Measurements from ENCODE around the gene ESPL1.
"Not testable (repeated sequence)": the region's sequence is repeated elsewhere in the genome, so short reads cannot be mapped to it uniquely, and the experiment has no call there.

The ESPL1 gene

DNA sequence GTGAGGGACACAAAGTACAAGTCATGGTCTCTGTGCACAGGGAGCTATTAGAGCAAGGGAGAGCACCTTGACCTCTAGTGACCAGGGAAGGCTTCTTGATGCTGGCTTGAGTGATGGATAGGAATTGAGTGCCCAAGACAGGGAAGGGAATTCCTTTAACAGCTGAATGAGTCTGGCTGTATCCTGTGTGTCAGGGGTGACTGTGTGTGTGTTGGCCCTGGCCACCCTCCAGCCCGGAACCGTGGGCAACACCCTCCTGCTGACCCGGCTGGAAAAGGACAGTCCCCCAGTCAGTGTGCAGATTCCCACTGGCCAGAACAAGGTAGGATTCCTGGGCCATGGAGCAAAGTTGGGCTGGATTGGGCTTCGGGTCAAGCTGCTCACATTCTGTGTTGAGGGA, 21.8 kb downstream of the ESPL1 start:
- no peaks in the 10 kb centered on the region for H3K36me3 ChIP-seq (ENCODE audit: control insufficient read depth in 2 of 2, insufficient read depth in 2 of 2, low read length in 2 of 2)
- H3K27me3 ChIP-seq (ENCODE audit: control insufficient read depth in 1 of 2, insufficient read depth in 2 of 2, low read length in 2 of 2), result no peaks in the 10 kb centered on the region
- H3K9ac ChIP-seq (ENCODE audit: low read length in 2 of 2), result no peak overlapping the region
- H3K9me3 ChIP-seq (ENCODE audit: control insufficient read depth in 2 of 2, low read length in 2 of 2), result no peaks in the 10 kb centered on the region
- H3K4me3 ChIP-seq (ENCODE audit: low read length in 2 of 2), result no peak overlapping the region
- no peak overlapping the region for H3K27ac ChIP-seq (ENCODE audit: low read length)
- peaks cover 9% of the 10 kb centered on the region for H3K4me1 ChIP-seq (ENCODE audit: control insufficient read depth, insufficient read depth, low read length)

DNA sequence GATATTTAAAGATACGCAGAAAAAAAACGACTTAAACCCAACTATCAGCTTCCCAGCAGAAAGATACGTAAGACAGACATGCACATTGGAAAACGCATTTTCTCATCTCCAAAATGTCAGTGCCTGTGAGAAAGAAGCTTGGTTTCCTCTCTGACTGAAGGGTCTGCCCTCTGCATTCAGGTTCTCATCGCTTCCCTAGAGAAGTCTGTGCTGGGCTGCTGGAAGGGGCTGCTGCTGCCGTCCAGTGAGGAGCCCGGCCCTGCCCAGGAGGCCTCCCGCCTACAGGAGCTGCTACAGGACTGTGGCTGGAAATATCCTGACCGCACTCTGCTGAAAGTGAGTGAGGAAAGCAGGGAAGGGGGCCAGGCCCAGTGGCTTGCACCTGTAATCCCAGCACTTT, 22.6 kb downstream of the ESPL1 start:
- H3K27me3 ChIP-seq (ENCODE audit: control insufficient read depth in 1 of 2, insufficient read depth in 2 of 2, low read length in 2 of 2), result no peaks in the 10 kb centered on the region
- no peak overlapping the region for H3K4me3 ChIP-seq (ENCODE audit: low read length in 2 of 2)
- no peak overlapping the region for H3K9ac ChIP-seq (ENCODE audit: low read length in 2 of 2)
- H3K9me3 ChIP-seq (ENCODE audit: control insufficient read depth in 2 of 2, low read length in 2 of 2), result no peaks in the 10 kb centered on the region
- no peak overlapping the region for H3K27ac ChIP-seq (ENCODE audit: low read length)
- no peaks in the 10 kb centered on the region for H3K36me3 ChIP-seq (ENCODE audit: control insufficient read depth in 2 of 2, insufficient read depth in 2 of 2, low read length in 2 of 2)
- H3K4me1 ChIP-seq (ENCODE audit: control insufficient read depth, insufficient read depth, low read length), result peaks cover 12% of the 10 kb centered on the region

DNA sequence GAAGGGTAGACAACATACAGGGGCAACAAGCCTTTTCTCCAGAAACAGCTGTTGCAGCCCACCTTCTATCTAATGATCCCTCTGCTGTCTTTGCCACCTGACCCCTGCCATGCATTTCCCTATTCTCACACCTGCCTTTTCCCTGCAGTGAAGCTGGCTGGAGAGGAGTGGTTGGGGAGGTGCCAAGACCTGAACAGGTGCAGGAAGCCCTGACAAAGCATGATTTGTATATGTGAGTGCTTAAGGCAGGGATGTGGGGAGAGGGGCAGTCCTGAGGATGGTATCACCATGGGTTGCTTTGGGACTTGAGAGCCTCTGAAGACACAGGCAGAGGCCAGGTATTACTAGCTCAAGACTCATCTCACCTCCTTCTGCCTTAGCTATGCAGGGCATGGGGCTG, 24.3 kb downstream of the ESPL1 start:
- Histone ChIP-seq H3K27me3 (ENCODE audit: control insufficient read depth in 1 of 2, insufficient read depth in 2 of 2, low read length in 2 of 2) (no peaks in the 10 kb centered on the region), H3K9me3 (ENCODE audit: control insufficient read depth in 2 of 2, low read length in 2 of 2) (no peaks in the 10 kb centered on the region), H3K4me1 (ENCODE audit: control insufficient read depth, insufficient read depth, low read length) (peaks cover 30% of the 10 kb centered on the region), H3K9ac (ENCODE audit: low read length in 2 of 2) (no peak overlapping the region), H3K4me3 (ENCODE audit: low read length in 2 of 2) (no peak overlapping the region), H3K27ac (ENCODE audit: low read length) (no peak overlapping the region), H3K36me3 (ENCODE audit: control insufficient read depth in 2 of 2, insufficient read depth in 2 of 2, low read length in 2 of 2) (peaks cover 0 to under 1% of the 10 kb centered on the region in 2 donors)

DNA sequence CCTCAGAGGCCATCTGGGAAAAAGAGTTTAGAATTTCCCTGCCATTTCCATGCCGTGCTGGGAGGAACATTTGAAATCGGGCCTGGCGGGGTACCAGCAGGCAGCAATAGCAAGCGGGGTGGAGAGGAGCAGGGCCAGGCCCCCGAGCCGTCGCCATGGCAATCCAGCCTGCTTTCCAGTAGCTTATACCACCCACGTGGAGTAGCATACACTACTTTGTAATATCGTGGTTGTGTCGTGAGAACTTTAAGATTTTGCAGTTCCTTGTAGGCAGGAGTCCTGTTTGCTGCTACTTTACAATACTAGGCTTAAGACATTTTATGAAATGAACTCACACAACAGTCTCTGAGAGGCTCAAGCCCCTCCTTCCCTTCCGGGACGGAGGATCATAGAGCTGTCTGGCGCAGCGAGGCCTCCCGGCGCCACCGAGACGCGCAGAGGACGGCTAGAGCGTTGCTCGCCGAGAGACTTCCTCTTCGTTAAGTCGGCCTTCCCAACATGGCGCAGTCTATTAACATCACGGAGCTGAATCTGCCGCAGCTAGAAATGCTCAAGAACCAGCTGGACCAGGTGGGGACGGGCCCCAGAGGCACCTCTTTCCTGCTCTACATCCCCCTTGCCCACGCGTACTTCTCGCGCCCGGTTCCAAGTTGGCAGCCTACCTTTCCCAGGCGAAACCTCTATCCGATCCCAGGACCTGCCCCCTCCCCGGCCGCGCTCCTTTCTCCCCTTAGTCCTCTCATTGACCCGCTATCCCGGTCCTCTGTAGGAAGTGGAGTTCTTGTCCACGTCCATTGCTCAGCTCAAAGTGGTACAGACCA, 27.2 kb downstream of the ESPL1 start, which contains the start of gene PFDN5:
TSS of gene PFDN5 (plus strand) at position 473 of the 821 bp plus-strand sequence. CDS start at position 499, 26 bp downstream.
- Histone ChIP-seq H3K27me3 (ENCODE audit: control insufficient read depth in 1 of 2, insufficient read depth in 2 of 2, low read length in 2 of 2) (no peaks in the 10 kb centered on the region), H3K9ac (ENCODE audit: low read length in 2 of 2) (peak within 1 kb of the TSS; percentile 82 to 99), H3K27ac (ENCODE audit: low read length) (peak within 1 kb of the TSS; percentile 89), H3K9me3 (ENCODE audit: control insufficient read depth in 2 of 2, low read length in 2 of 2) (no peaks in the 10 kb centered on the region), H3K36me3 (ENCODE audit: control insufficient read depth in 2 of 2, insufficient read depth in 2 of 2, low read length in 2 of 2) (peaks cover 5 to 8% of the 10 kb centered on the region in 2 donors), H3K4me3 (ENCODE audit: low read length in 2 of 2) (peak within 1 kb of the TSS; percentile 94 to 100), H3K4me1 (ENCODE audit: control insufficient read depth, insufficient read depth, low read length) (peaks cover 46% of the 10 kb centered on the region)

DNA sequence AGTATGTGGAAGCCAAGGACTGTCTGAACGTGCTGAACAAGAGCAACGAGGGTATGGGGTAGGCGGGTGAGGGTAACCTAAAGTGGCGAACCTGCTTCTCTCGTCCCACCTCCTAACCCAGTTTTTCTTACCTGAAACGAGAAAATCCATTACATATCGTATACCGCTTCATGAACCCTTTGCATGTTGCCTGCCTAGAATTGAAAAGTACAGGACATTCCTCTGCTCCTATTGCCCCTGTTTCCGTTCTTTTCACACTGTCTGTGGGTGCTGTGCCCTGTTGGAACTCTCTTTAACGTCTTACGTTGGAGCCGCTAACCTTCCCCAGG, 27.8 kb downstream of the ESPL1 start:
- peak overlapping the region; percentile 89 for H3K27ac ChIP-seq (ENCODE audit: low read length)
- no peaks in the 10 kb centered on the region for H3K27me3 ChIP-seq (ENCODE audit: control insufficient read depth in 1 of 2, insufficient read depth in 2 of 2, low read length in 2 of 2)
- H3K36me3 ChIP-seq (ENCODE audit: control insufficient read depth in 2 of 2, insufficient read depth in 2 of 2, low read length in 2 of 2), result peaks cover 5 to 8% of the 10 kb centered on the region in 2 donors
- H3K9ac ChIP-seq (ENCODE audit: low read length in 2 of 2), result peak overlapping the region; percentile 82 to 99
- no peaks in the 10 kb centered on the region for H3K9me3 ChIP-seq (ENCODE audit: control insufficient read depth in 2 of 2, low read length in 2 of 2)
- H3K4me3 ChIP-seq (ENCODE audit: low read length in 2 of 2), result peak overlapping the region; percentile 94 to 100
- H3K4me1 ChIP-seq (ENCODE audit: control insufficient read depth, insufficient read depth, low read length), result peaks cover 51% of the 10 kb centered on the region

DNA sequence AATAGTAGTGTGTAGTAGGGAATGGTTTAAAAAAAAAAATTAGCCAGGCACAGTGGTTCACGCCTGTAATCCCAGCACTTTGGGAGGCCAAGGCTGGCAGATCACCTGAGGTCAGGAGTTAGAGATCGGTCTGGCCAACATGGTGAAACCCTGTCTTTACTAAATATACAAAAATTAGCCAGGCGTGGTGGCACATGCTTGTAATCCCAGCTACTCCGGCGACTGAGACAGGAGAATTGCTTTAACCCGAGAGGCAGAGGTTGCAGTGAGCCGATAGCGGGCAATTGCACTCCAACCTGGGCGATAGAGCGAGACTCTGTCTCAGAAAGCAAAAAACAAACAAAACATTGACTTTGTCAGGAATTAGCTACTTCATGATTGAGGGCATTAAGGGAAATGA, 29.0 kb downstream of the ESPL1 start:
- not testable (repeated sequence) for H3K9ac ChIP-seq (ENCODE audit: low read length in 2 of 2)
- peaks cover 58% of the 10 kb centered on the region for H3K4me1 ChIP-seq (ENCODE audit: control insufficient read depth, insufficient read depth, low read length)

DNA sequence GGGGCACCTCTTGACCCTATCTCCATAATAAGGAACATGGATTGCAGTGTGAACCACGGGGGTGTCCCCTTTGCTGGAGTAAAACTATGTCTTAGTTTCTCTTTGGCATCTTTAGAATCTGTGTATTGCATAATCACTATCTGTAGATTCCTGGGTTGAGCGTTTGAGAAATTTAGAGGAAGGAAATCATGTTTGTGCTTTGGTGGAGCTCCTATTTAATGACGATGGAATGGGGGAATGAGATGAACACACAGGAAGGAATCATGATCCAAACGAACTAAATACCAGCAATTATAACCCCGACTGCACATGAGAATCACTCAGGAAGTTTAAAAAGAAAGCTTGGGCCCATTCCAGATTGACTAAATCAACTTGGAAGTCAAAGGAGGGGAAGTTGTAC, 30.1 kb downstream of the ESPL1 start:
- H3K27me3 ChIP-seq (ENCODE audit: control insufficient read depth in 1 of 2, insufficient read depth in 2 of 2, low read length in 2 of 2), result no peaks in the 10 kb centered on the region
- H3K27ac ChIP-seq (ENCODE audit: low read length), result no peak overlapping the region
- peaks cover 15 to 17% of the 10 kb centered on the region in 2 donors for H3K36me3 ChIP-seq (ENCODE audit: control insufficient read depth in 2 of 2, insufficient read depth in 2 of 2, low read length in 2 of 2)
- H3K4me1 ChIP-seq (ENCODE audit: control insufficient read depth, insufficient read depth, low read length), result peaks cover 63% of the 10 kb centered on the region
- no peak overlapping the region for H3K4me3 ChIP-seq (ENCODE audit: low read length in 2 of 2)
- no peaks in the 10 kb centered on the region for H3K9me3 ChIP-seq (ENCODE audit: control insufficient read depth in 2 of 2, low read length in 2 of 2)
- no peak overlapping the region for H3K9ac ChIP-seq (ENCODE audit: low read length in 2 of 2)

More for the DNA sequence above, 29.0 kb downstream of the ESPL1 start:
- H3K4me3 ChIP-seq (ENCODE audit: low read length in 2 of 2); H3K36me3 ChIP-seq (ENCODE audit: control insufficient read depth in 2 of 2, insufficient read depth in 2 of 2, low read length in 2 of 2); H3K27ac ChIP-seq (ENCODE audit: low read length); H3K27me3 ChIP-seq (ENCODE audit: control insufficient read depth in 1 of 2, insufficient read depth in 2 of 2, low read length in 2 of 2); H3K9me3 ChIP-seq (ENCODE audit: control insufficient read depth in 2 of 2, low read length in 2 of 2): not testable (repeated sequence)

DNA sequence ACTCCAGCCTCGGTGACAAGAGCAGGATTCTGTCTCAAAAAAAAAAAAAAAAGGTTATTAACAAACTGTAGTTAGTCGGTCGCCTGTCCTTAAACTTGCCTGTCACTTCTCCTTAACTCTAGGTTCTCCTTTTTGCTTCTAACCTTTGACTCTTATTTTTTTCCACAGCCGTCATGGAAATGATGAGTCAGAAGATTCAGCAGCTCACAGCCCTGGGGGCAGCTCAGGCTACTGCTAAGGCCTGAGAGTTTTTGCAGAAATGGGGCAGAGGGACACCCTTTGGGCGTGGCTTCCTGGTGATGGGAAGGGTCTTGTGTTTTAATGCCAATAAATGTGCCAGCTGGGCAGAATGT, 31.0 kb downstream of the ESPL1 start:
- Histone ChIP-seq H3K36me3 (ENCODE audit: control insufficient read depth in 2 of 2, insufficient read depth in 2 of 2, low read length in 2 of 2) (peaks cover 20 to 22% of the 10 kb centered on the region in 2 donors), H3K9ac (ENCODE audit: low read length in 2 of 2) (no peak overlapping the region), H3K4me3 (ENCODE audit: low read length in 2 of 2) (peak overlapping the region; percentile 94 to 95), H3K27ac (ENCODE audit: low read length) (peak overlapping the region; percentile 55), H3K9me3 (ENCODE audit: control insufficient read depth in 2 of 2, low read length in 2 of 2) (no peaks in the 10 kb centered on the region), H3K27me3 (ENCODE audit: control insufficient read depth in 1 of 2, insufficient read depth in 2 of 2, low read length in 2 of 2) (no peaks in the 10 kb centered on the region), H3K4me1 (ENCODE audit: control insufficient read depth, insufficient read depth, low read length) (peaks cover 63% of the 10 kb centered on the region)

DNA sequence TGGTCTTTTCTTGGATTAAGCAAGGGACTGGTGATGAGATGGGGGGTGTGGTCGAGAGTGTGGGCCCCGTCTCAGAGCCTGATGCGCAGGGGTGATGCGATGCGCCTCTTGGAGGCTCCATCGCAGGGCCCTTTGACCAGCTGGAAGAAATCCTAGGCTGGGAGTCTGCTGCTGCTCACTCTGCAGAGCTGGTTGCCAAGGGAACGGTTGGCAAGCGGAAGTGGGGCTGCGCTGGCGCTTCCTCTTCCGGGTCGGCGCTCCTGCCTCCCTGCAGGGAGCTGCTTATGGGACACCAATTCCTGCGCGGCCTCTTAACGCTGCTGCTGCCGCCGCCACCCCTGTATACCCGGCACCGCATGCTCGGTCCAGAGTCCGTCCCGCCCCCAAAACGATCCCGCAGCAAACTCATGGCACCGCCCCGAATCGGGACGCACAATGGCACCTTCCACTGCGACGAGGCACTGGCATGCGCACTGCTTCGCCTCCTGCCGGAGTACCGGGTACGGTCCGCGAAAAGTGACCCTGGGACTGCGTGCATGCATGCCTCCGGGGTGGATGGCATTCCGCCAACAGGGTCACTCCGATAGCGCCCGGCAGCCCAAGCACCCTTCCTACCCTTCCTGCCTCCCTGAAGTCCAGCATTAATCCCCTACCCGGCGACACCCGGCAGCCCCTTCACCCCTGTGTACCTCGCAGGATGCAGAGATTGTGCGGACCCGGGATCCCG, 31.5 kb downstream of the ESPL1 start, which contains the start of gene MYG1:
TSS of gene MYG1 (plus strand) at position 242 of the 727 bp plus-strand sequence. CDS start at position 285, 43 bp downstream.
- Histone ChIP-seq H3K27me3 (ENCODE audit: control insufficient read depth in 1 of 2, insufficient read depth in 2 of 2, low read length in 2 of 2) (no peaks in the 10 kb centered on the region), H3K9me3 (ENCODE audit: control insufficient read depth in 2 of 2, low read length in 2 of 2) (no peaks in the 10 kb centered on the region), H3K4me1 (ENCODE audit: control insufficient read depth, insufficient read depth, low read length) (peaks cover 60% of the 10 kb centered on the region), H3K4me3 (ENCODE audit: low read length in 2 of 2) (peak within 1 kb of the TSS; percentile 94 to 95), H3K9ac (ENCODE audit: low read length in 2 of 2) (peak within 1 kb of the TSS; percentile 70 to 91), H3K36me3 (ENCODE audit: control insufficient read depth in 2 of 2, insufficient read depth in 2 of 2, low read length in 2 of 2) (peaks cover 20 to 22% of the 10 kb centered on the region in 2 donors), H3K27ac (ENCODE audit: low read length) (peak within 1 kb of the TSS; percentile 55)

DNA sequence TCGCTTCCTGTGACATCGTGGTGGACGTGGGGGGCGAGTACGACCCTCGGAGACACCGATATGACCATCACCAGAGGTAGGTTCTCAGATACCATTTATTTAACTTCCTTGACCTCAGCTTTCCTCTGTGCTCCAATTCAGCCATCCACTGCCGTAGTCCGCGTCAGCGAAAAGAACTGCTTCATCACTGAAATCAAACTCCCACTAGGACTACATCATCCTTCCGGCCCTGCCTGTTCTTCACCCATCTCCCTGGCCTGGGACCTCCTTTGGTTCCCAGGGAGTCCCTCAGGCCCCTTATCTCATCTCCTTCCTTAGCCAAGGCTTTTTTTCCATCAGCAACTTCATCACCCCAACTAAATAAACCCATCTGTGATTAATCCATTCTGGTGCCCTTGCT, 32.1 kb downstream of the ESPL1 start:
- peaks cover 21 to 23% of the 10 kb centered on the region in 2 donors for H3K36me3 ChIP-seq (ENCODE audit: control insufficient read depth in 2 of 2, insufficient read depth in 2 of 2, low read length in 2 of 2)
- H3K27ac ChIP-seq (ENCODE audit: low read length), result peak overlapping the region; percentile 55
- H3K9me3 ChIP-seq (ENCODE audit: control insufficient read depth in 2 of 2, low read length in 2 of 2), result no peaks in the 10 kb centered on the region
- no peaks in the 10 kb centered on the region for H3K27me3 ChIP-seq (ENCODE audit: control insufficient read depth in 1 of 2, insufficient read depth in 2 of 2, low read length in 2 of 2)
- peak overlapping the region; percentile 70 to 91 for H3K9ac ChIP-seq (ENCODE audit: low read length in 2 of 2)
- H3K4me1 ChIP-seq (ENCODE audit: control insufficient read depth, insufficient read depth, low read length), result peaks cover 55% of the 10 kb centered on the region
- H3K4me3 ChIP-seq (ENCODE audit: low read length in 2 of 2), result peak overlapping the region; percentile 94 to 95
